ENCODE data around the gene GSAP.

Gene GSAP

GRCh38 chr7:77269360-77270093 is 146.6 kb downstream of the GSAP start:
- TF ChIP-seq CTCF (IDR thresholded peaks at IDR 0.05): no peak

- no peak for TF ChIP-seq CTCF (IDR thresholded peaks at IDR 0.05)
These were observed 149.8 kb downstream of the GSAP start for GRCh38 chr7:77266291-77266794.

GRCh38 chr7:77265666-77266065 is 150.5 kb downstream of the GSAP start:
- no peak for TF ChIP-seq CTCF (IDR thresholded peaks at IDR 0.05)

- TF ChIP-seq CTCF (IDR thresholded peaks at IDR 0.05): no peak
These were observed 153.8 kb downstream of the GSAP start for GRCh38 chr7:77262316-77262715.

Measured in LNCAP (cell line).